ENCODE results near the gene TNS1. TPM values are rescaled to one million over a fixed set of nuclear protein-coding genes. Genes with fewer than 3 reads are reported as not detected.

TNS1 gene
- total and polyA plus RNA-seq, 10 of the 15 experiments (the other 5 are each of a cell fraction or from before 2014, with no cell fraction given) = 0.05 to 0.44 TPM; not detected in 8

DNA sequence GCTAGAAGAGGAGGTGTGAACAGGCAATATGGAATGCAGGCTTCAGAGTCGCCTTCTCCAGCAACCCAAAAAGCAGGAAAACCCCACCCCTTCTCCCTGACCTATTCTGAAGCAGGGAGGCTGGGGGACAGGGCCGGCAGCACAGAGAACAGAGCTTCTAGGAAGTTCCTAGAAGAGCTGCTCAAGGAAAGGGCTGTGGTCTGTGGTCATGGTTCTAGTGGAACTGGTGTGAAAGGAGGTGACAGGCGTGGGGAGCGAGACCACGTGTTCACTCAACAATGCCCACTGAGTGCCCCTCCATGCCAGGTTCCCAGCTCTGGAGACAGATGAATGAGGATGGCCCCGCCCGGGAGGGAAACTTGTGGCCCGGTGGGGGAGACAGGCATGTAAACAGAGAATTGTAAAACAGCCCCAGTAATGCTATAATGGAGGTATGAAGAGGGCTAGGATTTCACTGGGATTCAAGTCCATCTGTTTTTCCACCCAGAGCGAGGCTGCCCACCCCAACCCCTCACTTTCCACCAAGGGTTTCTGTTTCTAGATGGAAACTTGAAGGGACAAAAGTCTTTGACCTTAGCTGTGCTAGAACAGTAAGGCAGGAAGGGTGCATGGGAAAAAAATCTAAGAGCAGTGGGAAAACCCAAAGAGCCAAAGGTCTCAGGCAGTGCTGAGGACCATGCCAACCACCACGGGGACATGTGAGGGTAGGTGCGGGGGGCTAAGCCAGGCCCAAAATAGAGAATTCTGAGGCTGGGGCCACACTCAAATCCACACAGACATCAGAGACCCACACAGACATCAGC is 71.8 kb downstream of the TNS1 start:
- intact Hi-C loops (cut with micrococcal nuclease; ENCODE audit: unreplicated experiment) = no loop called here
- in situ Hi-C loops (cut with MboI) = no loop called here

More for the DNA sequence above, 71.8 kb downstream of the TNS1 start:
- Histone ChIP-seq H3K79me2 (ENCODE audit: control insufficient read depth, insufficient read depth, low read length) (no peaks in the 10 kb centered on the region), H4K20me1 (ENCODE audit: control insufficient read depth, insufficient read depth) (no peaks in the 10 kb centered on the region), H3K4me1 (ENCODE audit: control insufficient read depth, insufficient read depth, low read length) (no peaks in the 10 kb centered on the region), H3K4me3 (no peak overlapping the region), H2AFZ (ENCODE audit: control insufficient read depth, low read depth, low read length) (no peak overlapping the region), H3K9ac (ENCODE audit: control insufficient read depth, insufficient read depth, low read length) (no peak overlapping the region), H3K27me3 (replicated peaks in 1 of 2; ENCODE audit: control insufficient read depth in 2 of 2, insufficient read depth in 2 of 2, low read length in 1 of 2) (peaks cover 0 to 2% of the 10 kb centered on the region in 2 experiments; a peak in 1 of 4 replicates), H3K4me2 (ENCODE audit: control insufficient read depth, insufficient read depth) (no peak overlapping the region), H3K27ac (ENCODE audit: control insufficient read depth, insufficient read depth) (no peak overlapping the region), H3K36me3 (ENCODE audit: control insufficient read depth in 2 of 2, insufficient read depth in 2 of 2, low read length in 1 of 2) (no peaks in the 10 kb centered on the region), H3K9me3 (replicated peaks; ENCODE audit: control insufficient read depth, insufficient read depth, low read length) (no peaks in the 10 kb centered on the region)
- POLR2A ChIA-PET = no interaction called here
- no peak for ATAC-seq
- SMC1A ChIA-PET (ENCODE audit: uncharacterized antibody, unreplicated experiment) = no interaction called here
- WGBS (ENCODE audit: insufficient coverage, insufficient replicate concordance, low lambda C conversion rate, missing lambda C conversion rate) = 3% methylated on average over 11 of the region's 11 CpGs
- CTCF ChIA-PET = interaction anchor here (1.2 kb wide), 1 partner anchor 145 kb away, joined by 4 read pairs; no protein-coding TSS in a partner anchor
- FAIRE-seq = no peak
- DNase-seq (ENCODE audit: low read depth, low spot score) = no peak
- RAD21 ChIA-PET (ENCODE audit: unreplicated experiment) = no interaction called here
- TF ChIP-seq, protein P1, sequence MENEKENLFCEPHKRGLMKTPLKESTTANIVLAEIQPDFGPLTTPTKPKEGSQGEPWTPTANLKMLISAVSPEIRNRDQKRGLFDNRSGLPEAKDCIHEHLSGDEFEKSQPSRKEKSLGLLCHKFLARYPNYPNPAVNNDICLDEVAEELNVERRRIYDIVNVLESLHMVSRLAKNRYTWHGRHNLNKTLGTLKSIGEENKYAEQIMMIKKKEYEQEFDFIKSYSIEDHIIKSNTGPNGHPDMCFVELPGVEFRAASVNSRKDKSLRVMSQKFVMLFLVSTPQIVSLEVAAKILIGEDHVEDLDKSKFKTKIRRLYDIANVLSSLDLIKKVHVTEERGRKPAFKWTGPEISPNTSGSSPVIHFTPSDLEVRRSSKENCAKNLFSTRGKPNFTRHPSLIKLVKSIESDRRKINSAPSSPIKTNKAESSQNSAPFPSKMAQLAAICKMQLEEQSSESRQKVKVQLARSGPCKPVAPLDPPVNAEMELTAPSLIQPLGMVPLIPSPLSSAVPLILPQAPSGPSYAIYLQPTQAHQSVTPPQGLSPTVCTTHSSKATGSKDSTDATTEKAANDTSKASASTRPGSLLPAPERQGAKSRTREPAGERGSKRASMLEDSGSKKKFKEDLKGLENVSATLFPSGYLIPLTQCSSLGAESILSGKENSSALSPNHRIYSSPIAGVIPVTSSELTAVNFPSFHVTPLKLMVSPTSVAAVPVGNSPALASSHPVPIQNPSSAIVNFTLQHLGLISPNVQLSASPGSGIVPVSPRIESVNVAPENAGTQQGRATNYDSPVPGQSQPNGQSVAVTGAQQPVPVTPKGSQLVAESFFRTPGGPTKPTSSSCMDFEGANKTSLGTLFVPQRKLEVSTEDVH (IDR thresholded peaks at IDR 0.05; ENCODE audit: low read depth, partially characterized antibody) = no peak
- TF ChIP-seq BHLHE40 (IDR thresholded peaks at IDR 0.05; ENCODE audit: borderline replicate concordance in 1 of 2, low read depth in 2 of 2, low read length in 1 of 2) (no peak), NFYB (IDR thresholded peaks at IDR 0.05; ENCODE audit: insufficient read depth, low read depth, low read length) (no peak), CBX5 (IDR thresholded peaks at IDR 0.05; ENCODE audit: low read depth) (no peak), JUND (IDR thresholded peaks at IDR 0.05; ENCODE audit: low read depth, low read length) (no peak), MTA2 (IDR thresholded peaks at IDR 0.05; ENCODE audit: low read depth) (no peak), NFXL1 (IDR thresholded peaks at IDR 0.05; ENCODE audit: borderline replicate concordance) (no peak), SREBF1 (IDR thresholded peaks at IDR 0.05; ENCODE audit: low read length) (no peak), HDAC6 (IDR thresholded peaks at IDR 0.05; ENCODE audit: unreplicated experiment) (no peak), TCF7 (IDR thresholded peaks at IDR 0.05; ENCODE audit: borderline replicate concordance) (no peak), FOXM1 (IDR thresholded peaks at IDR 0.05; ENCODE audit: low read depth, low read length) (no peak), NRF1 (conservative IDR thresholded peaks at IDR 0.05; ENCODE audit: low read depth, low read length) (no peak), NFIC (IDR thresholded peaks at IDR 0.05; ENCODE audit: low read depth, low read length) (no peak), FOS (IDR thresholded peaks at IDR 0.05; ENCODE audit: borderline replicate concordance, extremely low read depth, insufficient read length) (no peak), RAD51 (IDR thresholded peaks at IDR 0.05) (no peak), YBX1 (IDR thresholded peaks at IDR 0.05) (no peak), MEF2B (IDR thresholded peaks at IDR 0.05; ENCODE audit: partially characterized antibody, poor library complexity, severe bottlenecking) (no peak), GATAD2B (conservative IDR thresholded peaks at IDR 0.05; ENCODE audit: low read depth) (no peak), SMARCA5 (IDR thresholded peaks at IDR 0.05) (no peak), TCF12 (IDR thresholded peaks at IDR 0.05; ENCODE audit: low read depth, low read length) (no peak)
- no TSS peak for BruUV-seq (replicated peaks)
